Suprapubic skin (tissue), 4 donors: ENCODE measurements around the gene SDHC. TPM values are rescaled to one million over a fixed set of nuclear protein-coding genes. Genes with fewer than 3 reads are reported as not detected.
"Not testable (repeated sequence)": the region's sequence is repeated elsewhere in the genome, so short reads cannot be mapped to it uniquely, and the experiment has no call there.

Experiments
- DNase-seq, 2 donors: peaks; one replicate each; pipeline ENCODE4 v3.0.0-alpha.2; 2019; ENCODE audit warnings: low spot score in 2 of 2
- H3K27ac ChIP-seq: fragments of 200-600 bp; sonication (generic); one replicate; pipeline ENCODE4 v1.5.1; 2019
- H3K27me3 ChIP-seq: fragments of 200-600 bp; sonication (generic); one replicate; pipeline ENCODE4 v1.5.1; 2019
- H3K36me3 ChIP-seq: fragments of 200-600 bp; sonication (generic); one replicate; pipeline ENCODE4 v1.5.1; 2019
- H3K4me1 ChIP-seq: fragments of 200-600 bp; sonication (generic); one replicate; pipeline ENCODE4 v1.5.1; 2019
- H3K4me3 ChIP-seq: fragments of 200-600 bp; sonication (generic); one replicate; pipeline ENCODE4 v1.5.1; 2019; ENCODE audit warnings: mild to moderate bottlenecking
- H3K9me3 ChIP-seq: fragments of 200-600 bp; sonication (generic); one replicate; pipeline ENCODE4 v1.5.1; 2019
- EP300 ChIP-seq: sonication (generic); formaldehyde crosslinking; IDR thresholded peaks from one replicate; pipeline ENCODE4 v1.6.1; 2017; ENCODE audit warnings: antibody characterized with exemption
- POLR2A ChIP-seq, 2 donors: fragments of 450-650 bp; IDR thresholded peaks; one replicate each; pipeline ENCODE4 v1.6.1; 2017; ENCODE audit warnings: antibody characterized with exemption in 2 of 2, mild to moderate bottlenecking in 2 of 2, moderate library complexity in 2 of 2
- POLR2AphosphoS5 ChIP-seq, 3 donors: sonication (generic); formaldehyde crosslinking; IDR thresholded peaks; one replicate each; pipeline ENCODE4 v1.6.1; 2017; ENCODE audit warnings: antibody characterized with exemption in 3 of 3
- WGBS: methylation state at CpG from one replicate; pipeline ENCODE4 v1.1.5; 2018; 5-methylcytosine and 5-hydroxymethylcytosine counted together
- total RNA-seq, 4 donors: library from RNA; depleted of rRNA; stranded (reverse); fragments of >200 nt; gene quantifications; one replicate each; pipeline ENCODE4 v1.1.0, GENCODE V29; 2016
- TF ChIP-seq, protein P1 (sequence below), 2 donors: fragments of 200-600 bp in 1 of 2; fragments of 450-650 bp in 1 of 2; sonication (generic) in 1 of 2; IDR thresholded peaks; one replicate each; pipeline ENCODE4 v1.5.1; 2016 to 2019; ENCODE audit warnings: antibody characterized with exemption in 2 of 2, mild to moderate bottlenecking in 1 of 2, moderate library complexity in 1 of 2

SDHC gene
- total RNA-seq, 4 donors from 2014 or later: 45.0 to 84.6 (median 60.7) TPM

DNA sequence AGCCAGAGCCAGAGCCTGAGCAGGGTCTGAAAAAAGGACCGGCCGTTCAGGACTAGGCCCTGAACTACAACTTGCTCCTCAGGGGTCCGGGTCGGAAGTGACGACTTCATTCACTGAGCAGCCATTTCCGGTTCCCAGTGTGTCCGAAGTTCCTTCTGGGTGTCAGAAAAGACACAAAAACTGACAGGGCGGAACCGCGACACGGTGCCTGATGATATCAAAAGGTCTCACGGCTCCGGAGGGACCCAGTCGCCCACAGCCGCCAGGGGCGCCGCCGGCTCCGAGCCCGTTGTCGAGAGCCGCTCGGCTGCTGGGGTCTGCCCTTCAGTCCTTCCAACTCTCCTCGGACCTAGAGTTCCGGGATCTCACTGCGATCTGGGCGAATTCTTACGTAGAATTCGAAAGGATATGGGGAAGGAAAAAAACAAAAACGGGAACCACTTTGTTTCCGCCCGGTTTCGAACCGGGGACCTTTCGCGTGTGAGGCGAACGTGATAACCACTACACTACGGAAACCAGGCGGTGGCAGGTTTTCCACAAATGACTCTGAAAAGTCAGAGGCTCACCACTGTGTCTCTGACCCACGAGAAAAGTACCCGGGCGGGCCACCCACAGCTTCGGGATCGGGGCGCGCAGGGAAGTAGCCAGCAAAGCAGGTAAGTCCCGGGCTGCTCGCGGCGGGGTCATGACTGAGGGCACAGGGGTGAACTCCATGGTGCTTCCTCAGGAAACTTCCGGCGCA lies 85.2 kb downstream of the SDHC start:
- DNase-seq: peak; percentile 94 to 96
- WGBS: under 1% methylated on average over 36 of the region's 53 CpGs
- no peaks in the 10 kb centered on the region for H3K36me3 ChIP-seq
- peak in 2 of 3 donors; percentile 46 to 70 for TF ChIP-seq POLR2AphosphoS5 (IDR thresholded peaks at IDR 0.05)
- TF ChIP-seq, protein P1, sequence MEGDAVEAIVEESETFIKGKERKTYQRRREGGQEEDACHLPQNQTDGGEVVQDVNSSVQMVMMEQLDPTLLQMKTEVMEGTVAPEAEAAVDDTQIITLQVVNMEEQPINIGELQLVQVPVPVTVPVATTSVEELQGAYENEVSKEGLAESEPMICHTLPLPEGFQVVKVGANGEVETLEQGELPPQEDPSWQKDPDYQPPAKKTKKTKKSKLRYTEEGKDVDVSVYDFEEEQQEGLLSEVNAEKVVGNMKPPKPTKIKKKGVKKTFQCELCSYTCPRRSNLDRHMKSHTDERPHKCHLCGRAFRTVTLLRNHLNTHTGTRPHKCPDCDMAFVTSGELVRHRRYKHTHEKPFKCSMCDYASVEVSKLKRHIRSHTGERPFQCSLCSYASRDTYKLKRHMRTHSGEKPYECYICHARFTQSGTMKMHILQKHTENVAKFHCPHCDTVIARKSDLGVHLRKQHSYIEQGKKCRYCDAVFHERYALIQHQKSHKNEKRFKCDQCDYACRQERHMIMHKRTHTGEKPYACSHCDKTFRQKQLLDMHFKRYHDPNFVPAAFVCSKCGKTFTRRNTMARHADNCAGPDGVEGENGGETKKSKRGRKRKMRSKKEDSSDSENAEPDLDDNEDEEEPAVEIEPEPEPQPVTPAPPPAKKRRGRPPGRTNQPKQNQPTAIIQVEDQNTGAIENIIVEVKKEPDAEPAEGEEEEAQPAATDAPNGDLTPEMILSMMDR (IDR thresholded peaks at IDR 0.05): peak; percentile 48 to 63
- peak; percentile 67 to 69 for TF ChIP-seq POLR2A (IDR thresholded peaks at IDR 0.05)
- TF ChIP-seq EP300: no peak
- H3K4me1 ChIP-seq: peaks cover 11% of the 10 kb centered on the region
- peak overlapping the region; percentile 85 for H3K4me3 ChIP-seq
- H3K9me3 ChIP-seq: no peaks in the 10 kb centered on the region
- H3K27me3 ChIP-seq: no peaks in the 10 kb centered on the region
- H3K27ac ChIP-seq: peak overlapping the region; percentile 99

DNA sequence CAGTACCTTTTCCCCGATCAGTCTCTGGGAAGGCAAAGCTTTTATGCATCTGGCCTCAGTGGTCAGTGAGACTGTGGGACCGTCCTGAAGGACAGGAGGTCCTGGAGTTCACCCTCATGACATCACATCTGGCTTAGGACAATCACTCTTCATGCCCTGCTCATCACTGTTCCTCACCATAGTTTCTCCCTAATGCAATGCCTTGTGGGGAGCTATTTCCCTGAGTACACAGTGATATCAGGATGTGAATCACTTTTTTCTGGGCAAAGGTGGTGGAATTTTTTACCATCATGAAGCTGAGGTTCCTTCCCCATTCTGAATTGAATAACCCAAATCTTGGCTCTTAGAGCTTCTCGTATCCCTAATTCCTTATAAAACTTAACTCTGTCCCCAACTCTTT lies 88.3 kb downstream of the SDHC start:
- no peak for DNase-seq
- WGBS: 97% methylated on average over 3 of the region's 3 CpGs
- no peaks in the 10 kb centered on the region for H3K9me3 ChIP-seq
- TF ChIP-seq EP300 (no peak), POLR2AphosphoS5 (IDR thresholded peaks at IDR 0.05) (no peak), POLR2A (IDR thresholded peaks at IDR 0.05) (no peak)
- TF ChIP-seq, protein P1 (IDR thresholded peaks at IDR 0.05): no peak
- H3K4me3 ChIP-seq: no peak overlapping the region
- no peaks in the 10 kb centered on the region for H3K27me3 ChIP-seq
- no peak overlapping the region for H3K27ac ChIP-seq
- H3K4me1 ChIP-seq: peaks cover 11% of the 10 kb centered on the region
- H3K36me3 ChIP-seq: no peaks in the 10 kb centered on the region

DNA sequence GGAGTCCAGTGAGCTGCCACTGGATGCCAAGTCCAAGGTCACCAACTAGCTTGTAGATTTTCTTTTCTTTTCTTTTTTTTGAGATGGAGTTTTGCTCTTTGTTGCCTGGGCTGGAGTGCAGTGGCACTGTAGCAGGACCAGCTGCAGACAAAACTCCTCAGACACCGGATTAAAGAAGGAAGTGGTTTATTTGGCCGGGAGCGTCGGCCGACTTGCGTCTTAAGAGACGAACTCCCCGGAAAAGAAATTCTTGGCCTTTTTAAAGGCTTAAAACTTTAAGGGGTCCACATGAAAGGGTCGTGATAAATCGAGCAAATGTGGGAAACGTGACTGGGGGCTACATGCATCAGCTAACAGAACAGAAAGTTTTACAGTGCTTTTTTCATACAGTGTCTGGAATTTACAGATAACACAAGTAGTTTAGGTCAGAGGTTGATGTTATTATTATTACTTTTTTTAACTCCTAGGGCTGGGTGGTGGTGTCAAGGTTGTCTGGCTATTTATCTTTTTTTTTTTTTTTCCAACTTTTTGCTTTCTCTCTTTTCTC lies 89.9 kb downstream of the SDHC start:
- TF ChIP-seq POLR2AphosphoS5 (IDR thresholded peaks at IDR 0.05) (no peak), POLR2A (IDR thresholded peaks at IDR 0.05) (no peak), EP300 (no peak)
- TF ChIP-seq, protein P1 (IDR thresholded peaks at IDR 0.05): no peak
- DNase-seq: no peak
- Histone ChIP-seq H3K27me3 (no peaks in the 10 kb centered on the region), H3K4me3 (no peak overlapping the region), H3K27ac (no peak overlapping the region), H3K36me3 (no peaks in the 10 kb centered on the region), H3K9me3 (no peaks in the 10 kb centered on the region), H3K4me1 (peaks cover 5% of the 10 kb centered on the region)
- WGBS: 88% methylated on average over 11 of the region's 11 CpGs

DNA sequence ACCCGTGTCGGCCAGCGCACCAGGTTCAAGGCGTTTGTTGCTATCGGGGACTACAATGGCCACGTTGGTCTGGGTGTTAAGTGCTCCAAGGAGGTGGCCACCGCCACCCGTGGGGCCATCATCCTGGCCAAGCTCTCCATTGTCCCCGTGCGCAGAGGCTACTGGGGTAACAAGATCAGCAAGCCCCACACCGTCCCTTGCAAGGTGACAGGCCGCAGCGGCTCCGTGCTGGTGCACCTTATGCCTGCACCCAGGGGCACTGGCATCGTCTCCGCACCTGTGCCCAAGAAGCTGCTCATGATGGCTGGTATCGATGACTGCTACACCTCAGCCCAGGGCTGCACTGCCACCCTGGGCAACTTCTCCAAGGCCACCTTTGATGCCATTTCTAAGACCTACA lies 92.4 kb downstream of the SDHC start:
- H3K4me1 ChIP-seq, H3K9me3 ChIP-seq, H3K27me3 ChIP-seq, DNase-seq, H3K4me3 ChIP-seq, H3K27ac ChIP-seq, H3K36me3 ChIP-seq: not testable (repeated sequence)
- WGBS: 96% methylated on average over 9 of the region's 17 CpGs

DNA sequence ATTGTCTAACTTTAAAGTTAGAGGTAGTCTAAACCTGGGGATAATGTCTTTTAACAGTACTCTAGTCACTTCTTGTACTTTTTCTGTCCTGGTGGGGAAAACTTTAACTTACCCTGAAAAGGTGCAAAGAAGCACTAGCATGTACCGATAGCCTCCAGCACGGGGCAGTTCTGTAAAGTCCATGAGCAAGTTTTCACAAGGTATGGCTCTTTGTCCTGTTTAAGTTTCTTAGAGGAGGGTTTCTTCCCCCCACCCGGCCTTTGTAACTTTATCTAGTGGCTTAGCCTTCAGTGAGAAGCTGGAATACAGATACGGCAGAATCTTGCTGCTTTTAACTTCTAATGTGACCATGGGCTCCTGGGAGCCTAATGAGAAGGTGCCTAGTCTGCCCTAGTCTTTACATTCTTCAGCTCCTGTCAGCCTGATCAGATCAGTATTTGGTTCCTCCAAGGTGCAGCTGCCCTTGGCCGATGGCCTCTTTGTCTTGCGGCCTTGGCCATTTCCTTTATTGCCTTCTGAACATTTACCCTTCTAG lies 93.3 kb downstream of the SDHC start:
- H3K36me3 ChIP-seq: no peaks in the 10 kb centered on the region
- H3K9me3 ChIP-seq: no peaks in the 10 kb centered on the region
- H3K27ac ChIP-seq: no peak overlapping the region
- H3K4me3 ChIP-seq: no peak overlapping the region
- 88% methylated on average over 6 of the region's 6 CpGs for WGBS
- DNase-seq: no peak
- no peaks in the 10 kb centered on the region for H3K4me1 ChIP-seq
- TF ChIP-seq EP300 (no peak), POLR2A (IDR thresholded peaks at IDR 0.05) (no peak), POLR2AphosphoS5 (IDR thresholded peaks at IDR 0.05) (no peak)
- TF ChIP-seq, protein P1 (IDR thresholded peaks at IDR 0.05): no peak
- H3K27me3 ChIP-seq: no peaks in the 10 kb centered on the region
